ENCODE measurements around the gene CENPU.
"Not testable (repeated sequence)": the region's sequence is repeated elsewhere in the genome, so short reads cannot be mapped to it uniquely, and the experiment has no call there.

CENPU gene

GRCh38 chr4:184733654-184734524 lies at the start of gene CENPU:
Gene CENPU (minus strand): TSS chr4:184734096. CDS start chr4:184734062, 34 bp downstream.
- DNase-seq: peak; percentile 87

- DNase-seq: peak; percentile 5
These were observed 49.0 kb upstream of the CENPU start for GRCh38 chr4:184782731-184783373.

GRCh38 chr4:184779160-184779559 lies 45.3 kb upstream of the CENPU start:
- DNase-seq: not testable (repeated sequence)

- no peak for DNase-seq
These were observed 44.4 kb upstream of the CENPU start for GRCh38 chr4:184778325-184778724.

- DNase-seq: no peak
These were observed 42.9 kb upstream of the CENPU start for GRCh38 chr4:184776821-184777220.

GRCh38 chr4:184775854-184776555 lies 42.1 kb upstream of the CENPU start:
- DNase-seq: no peak

GRCh38 chr4:184774152-184774551 lies 40.3 kb upstream of the CENPU start:
- DNase-seq: no peak

GRCh38 chr4:184771416-184771815 lies 37.5 kb upstream of the CENPU start:
- no peak for DNase-seq

- DNase-seq: no peak
These were observed 35.4 kb upstream of the CENPU start for GRCh38 chr4:184769141-184769765.

GRCh38 chr4:184768296-184768695 lies 34.4 kb upstream of the CENPU start:
- no peak for DNase-seq

GRCh38 chr4:184766446-184766845 lies 32.5 kb upstream of the CENPU start:
- DNase-seq: no peak

- DNase-seq: no peak
These were observed 31.8 kb upstream of the CENPU start for GRCh38 chr4:184765473-184766340.

GRCh38 chr4:184764601-184765000 lies 30.7 kb upstream of the CENPU start:
- DNase-seq: no peak

GRCh38 chr4:184763150-184763780 lies 29.4 kb upstream of the CENPU start:
- DNase-seq: no peak

- DNase-seq: no peak
These were observed 28.2 kb upstream of the CENPU start for GRCh38 chr4:184762100-184762499.

- DNase-seq: no peak
These were observed 26.8 kb upstream of the CENPU start for GRCh38 chr4:184760681-184761080.

GRCh38 chr4:184757810-184758209 lies 23.9 kb upstream of the CENPU start:
- DNase-seq: no peak

GRCh38 chr4:184756399-184756798 lies 22.5 kb upstream of the CENPU start:
- DNase-seq: no peak

GRCh38 chr4:184755278-184755677 lies 21.4 kb upstream of the CENPU start:
- DNase-seq: no peak

- no peak for DNase-seq
These were observed 18.8 kb upstream of the CENPU start for GRCh38 chr4:184752496-184753275.

- DNase-seq: no peak
These were observed 17.7 kb upstream of the CENPU start for GRCh38 chr4:184751585-184751956.

Measured in NCI-H510A (cell line).